ENCODE data around the gene NPR2. TPM values are rescaled to one million over a fixed set of nuclear protein-coding genes. Genes with fewer than 3 reads are reported as not detected.

NPR2 gene
- total and polyA plus RNA-seq, 2 of the 13 experiments (the other 11 are each of a cell fraction or from before 2014, with no cell fraction given), result 7.4 to 9.4 TPM

DNA sequence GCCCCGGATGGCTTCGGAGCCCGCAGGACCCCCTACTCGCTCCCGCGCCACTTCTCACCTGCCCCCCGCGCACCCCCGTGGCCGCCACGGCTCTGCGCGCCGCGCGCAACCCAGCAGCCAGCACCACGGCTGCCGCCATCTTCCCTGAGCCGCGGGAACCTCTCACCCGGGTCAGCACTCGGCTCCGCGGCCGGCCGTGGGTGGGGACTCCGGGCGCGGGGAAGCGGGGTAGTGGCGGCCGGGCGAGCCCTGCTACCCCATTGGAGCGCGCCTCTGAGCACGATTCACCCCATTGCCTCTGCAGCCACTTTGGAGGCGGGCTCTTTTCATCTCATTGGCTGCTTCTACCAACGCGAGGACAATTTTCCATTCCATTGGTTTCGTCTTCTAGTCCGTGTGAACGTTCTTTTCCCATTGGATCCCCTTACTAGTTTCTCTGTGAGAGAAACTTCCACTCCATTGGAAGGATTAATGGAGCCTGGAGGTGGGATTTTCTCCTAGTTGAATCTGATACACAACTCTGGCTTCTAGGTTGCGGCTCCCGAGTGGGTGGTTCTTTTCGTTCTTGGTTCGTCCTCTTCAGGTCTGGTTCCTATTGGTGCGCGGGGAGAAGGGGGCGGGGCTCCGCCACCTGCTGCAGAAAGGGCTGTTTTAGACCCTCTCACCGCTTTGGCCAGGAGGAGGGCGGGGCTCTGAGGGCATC is 23.6 kb downstream of the NPR2 start, which contains the start of gene HINT2 (continued):
- TF ChIP-seq, protein P1, sequence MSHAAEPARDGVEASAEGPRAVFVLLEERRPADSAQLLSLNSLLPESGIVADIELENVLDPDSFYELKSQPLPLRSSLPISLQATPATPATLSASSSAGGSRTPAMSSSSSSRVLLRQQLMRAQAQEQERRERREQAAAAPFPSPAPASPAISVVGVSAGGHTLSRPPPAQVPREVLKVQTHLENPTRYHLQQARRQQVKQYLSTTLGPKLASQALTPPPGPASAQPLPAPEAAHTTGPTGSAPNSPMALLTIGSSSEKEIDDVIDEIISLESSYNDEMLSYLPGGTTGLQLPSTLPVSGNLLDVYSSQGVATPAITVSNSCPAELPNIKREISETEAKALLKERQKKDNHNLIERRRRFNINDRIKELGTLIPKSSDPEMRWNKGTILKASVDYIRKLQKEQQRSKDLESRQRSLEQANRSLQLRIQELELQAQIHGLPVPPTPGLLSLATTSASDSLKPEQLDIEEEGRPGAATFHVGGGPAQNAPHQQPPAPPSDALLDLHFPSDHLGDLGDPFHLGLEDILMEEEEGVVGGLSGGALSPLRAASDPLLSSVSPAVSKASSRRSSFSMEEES (CRISPR knock-in tag; IDR thresholded peaks at IDR 0.05), result no peak
- TF ChIP-seq, protein P2, sequence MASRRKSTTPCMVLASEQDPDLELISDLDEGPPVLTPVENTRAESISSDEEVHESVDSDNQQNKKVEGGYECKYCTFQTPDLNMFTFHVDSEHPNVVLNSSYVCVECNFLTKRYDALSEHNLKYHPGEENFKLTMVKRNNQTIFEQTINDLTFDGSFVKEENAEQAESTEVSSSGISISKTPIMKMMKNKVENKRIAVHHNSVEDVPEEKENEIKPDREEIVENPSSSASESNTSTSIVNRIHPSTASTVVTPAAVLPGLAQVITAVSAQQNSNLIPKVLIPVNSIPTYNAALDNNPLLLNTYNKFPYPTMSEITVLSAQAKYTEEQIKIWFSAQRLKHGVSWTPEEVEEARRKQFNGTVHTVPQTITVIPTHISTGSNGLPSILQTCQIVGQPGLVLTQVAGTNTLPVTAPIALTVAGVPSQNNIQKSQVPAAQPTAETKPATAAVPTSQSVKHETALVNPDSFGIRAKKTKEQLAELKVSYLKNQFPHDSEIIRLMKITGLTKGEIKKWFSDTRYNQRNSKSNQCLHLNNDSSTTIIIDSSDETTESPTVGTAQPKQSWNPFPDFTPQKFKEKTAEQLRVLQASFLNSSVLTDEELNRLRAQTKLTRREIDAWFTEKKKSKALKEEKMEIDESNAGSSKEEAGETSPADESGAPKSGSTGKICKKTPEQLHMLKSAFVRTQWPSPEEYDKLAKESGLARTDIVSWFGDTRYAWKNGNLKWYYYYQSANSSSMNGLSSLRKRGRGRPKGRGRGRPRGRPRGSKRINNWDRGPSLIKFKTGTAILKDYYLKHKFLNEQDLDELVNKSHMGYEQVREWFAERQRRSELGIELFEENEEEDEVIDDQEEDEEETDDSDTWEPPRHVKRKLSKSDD (CRISPR knock-in tag; IDR thresholded peaks at IDR 0.05; ENCODE audit: low read depth), result no peak
- TF ChIP-seq, protein P3, sequence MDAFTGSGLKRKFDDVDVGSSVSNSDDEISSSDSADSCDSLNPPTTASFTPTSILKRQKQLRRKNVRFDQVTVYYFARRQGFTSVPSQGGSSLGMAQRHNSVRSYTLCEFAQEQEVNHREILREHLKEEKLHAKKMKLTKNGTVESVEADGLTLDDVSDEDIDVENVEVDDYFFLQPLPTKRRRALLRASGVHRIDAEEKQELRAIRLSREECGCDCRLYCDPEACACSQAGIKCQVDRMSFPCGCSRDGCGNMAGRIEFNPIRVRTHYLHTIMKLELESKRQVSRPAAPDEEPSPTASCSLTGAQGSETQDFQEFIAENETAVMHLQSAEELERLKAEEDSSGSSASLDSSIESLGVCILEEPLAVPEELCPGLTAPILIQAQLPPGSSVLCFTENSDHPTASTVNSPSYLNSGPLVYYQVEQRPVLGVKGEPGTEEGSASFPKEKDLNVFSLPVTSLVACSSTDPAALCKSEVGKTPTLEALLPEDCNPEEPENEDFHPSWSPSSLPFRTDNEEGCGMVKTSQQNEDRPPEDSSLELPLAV (CRISPR knock-in tag; conservative IDR thresholded peaks at IDR 0.05; ENCODE audit: low read depth), result no peak
- TF ChIP-seq ZNF441 (CRISPR knock-in tag; IDR thresholded peaks at IDR 0.05; ENCODE audit: borderline replicate concordance) (0 out of 2 replicates have a peak, but pooled peaks have one; percentile 44), ZNF879 (CRISPR knock-in tag; IDR thresholded peaks at IDR 0.05) (no peak), ZFX (CRISPR knock-in tag; IDR thresholded peaks at IDR 0.05; ENCODE audit: low read depth) (peak; percentile 59), MED13 (CRISPR knock-in tag; IDR thresholded peaks at IDR 0.05) (0 out of 2 replicates have a peak, but pooled peaks have one; percentile 14), ZNF773 (CRISPR knock-in tag; IDR thresholded peaks at IDR 0.05; ENCODE audit: borderline replicate concordance) (0 out of 2 replicates have a peak, but pooled peaks have one; percentile 19), ZNF33A (CRISPR knock-in tag; IDR thresholded peaks at IDR 0.05; ENCODE audit: borderline replicate concordance) (no peak), ZNF234 (CRISPR knock-in tag; conservative IDR thresholded peaks at IDR 0.05) (no peak), SETDB1 (CRISPR knock-in tag; IDR thresholded peaks at IDR 0.05; ENCODE audit: borderline replicate concordance) (no peak)
- TF ChIP-seq, protein P4, sequence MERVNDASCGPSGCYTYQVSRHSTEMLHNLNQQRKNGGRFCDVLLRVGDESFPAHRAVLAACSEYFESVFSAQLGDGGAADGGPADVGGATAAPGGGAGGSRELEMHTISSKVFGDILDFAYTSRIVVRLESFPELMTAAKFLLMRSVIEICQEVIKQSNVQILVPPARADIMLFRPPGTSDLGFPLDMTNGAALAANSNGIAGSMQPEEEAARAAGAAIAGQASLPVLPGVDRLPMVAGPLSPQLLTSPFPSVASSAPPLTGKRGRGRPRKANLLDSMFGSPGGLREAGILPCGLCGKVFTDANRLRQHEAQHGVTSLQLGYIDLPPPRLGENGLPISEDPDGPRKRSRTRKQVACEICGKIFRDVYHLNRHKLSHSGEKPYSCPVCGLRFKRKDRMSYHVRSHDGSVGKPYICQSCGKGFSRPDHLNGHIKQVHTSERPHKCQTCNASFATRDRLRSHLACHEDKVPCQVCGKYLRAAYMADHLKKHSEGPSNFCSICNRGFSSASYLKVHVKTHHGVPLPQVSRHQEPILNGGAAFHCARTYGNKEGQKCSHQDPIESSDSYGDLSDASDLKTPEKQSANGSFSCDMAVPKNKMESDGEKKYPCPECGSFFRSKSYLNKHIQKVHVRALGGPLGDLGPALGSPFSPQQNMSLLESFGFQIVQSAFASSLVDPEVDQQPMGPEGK (CRISPR knock-in tag; IDR thresholded peaks at IDR 0.05), result no peak
- TF ChIP-seq, protein P5, sequence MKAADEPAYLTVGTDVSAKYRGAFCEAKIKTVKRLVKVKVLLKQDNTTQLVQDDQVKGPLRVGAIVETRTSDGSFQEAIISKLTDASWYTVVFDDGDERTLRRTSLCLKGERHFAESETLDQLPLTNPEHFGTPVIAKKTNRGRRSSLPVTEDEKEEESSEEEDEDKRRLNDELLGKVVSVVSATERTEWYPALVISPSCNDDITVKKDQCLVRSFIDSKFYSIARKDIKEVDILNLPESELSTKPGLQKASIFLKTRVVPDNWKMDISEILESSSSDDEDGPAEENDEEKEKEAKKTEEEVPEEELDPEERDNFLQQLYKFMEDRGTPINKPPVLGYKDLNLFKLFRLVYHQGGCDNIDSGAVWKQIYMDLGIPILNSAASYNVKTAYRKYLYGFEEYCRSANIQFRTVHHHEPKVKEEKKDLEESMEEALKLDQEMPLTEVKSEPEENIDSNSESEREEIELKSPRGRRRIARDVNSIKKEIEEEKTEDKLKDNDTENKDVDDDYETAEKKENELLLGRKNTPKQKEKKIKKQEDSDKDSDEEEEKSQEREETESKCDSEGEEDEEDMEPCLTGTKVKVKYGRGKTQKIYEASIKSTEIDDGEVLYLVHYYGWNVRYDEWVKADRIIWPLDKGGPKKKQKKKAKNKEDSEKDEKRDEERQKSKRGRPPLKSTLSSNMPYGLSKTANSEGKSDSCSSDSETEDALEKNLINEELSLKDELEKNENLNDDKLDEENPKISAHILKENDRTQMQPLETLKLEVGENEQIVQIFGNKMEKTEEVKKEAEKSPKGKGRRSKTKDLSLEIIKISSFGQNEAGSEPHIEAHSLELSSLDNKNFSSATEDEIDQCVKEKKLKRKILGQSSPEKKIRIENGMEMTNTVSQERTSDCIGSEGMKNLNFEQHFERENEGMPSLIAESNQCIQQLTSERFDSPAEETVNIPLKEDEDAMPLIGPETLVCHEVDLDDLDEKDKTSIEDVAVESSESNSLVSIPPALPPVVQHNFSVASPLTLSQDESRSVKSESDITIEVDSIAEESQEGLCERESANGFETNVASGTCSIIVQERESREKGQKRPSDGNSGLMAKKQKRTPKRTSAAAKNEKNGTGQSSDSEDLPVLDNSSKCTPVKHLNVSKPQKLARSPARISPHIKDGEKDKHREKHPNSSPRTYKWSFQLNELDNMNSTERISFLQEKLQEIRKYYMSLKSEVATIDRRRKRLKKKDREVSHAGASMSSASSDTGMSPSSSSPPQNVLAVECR (CRISPR knock-in tag; IDR thresholded peaks at IDR 0.05; ENCODE audit: borderline replicate concordance), result peak; percentile 49
- TF ChIP-seq, protein P6, sequence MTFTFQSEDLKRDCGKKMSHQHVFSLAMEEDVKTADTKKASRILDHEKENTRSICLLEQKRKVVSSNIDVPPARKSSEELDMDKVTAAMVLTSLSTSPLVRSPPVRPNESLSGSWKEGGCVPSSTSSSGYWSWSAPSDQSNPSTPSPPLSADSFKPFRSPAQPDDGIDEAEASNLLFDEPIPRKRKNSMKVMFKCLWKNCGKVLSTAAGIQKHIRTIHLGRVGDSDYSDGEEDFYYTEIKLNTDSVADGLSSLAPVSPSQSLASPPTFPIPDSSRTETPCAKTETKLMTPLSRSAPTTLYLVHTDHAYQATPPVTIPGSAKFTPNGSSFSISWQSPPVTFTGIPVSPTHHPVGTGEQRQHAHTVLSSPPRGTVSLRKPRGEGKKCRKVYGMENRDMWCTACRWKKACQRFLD (CRISPR knock-in tag; IDR thresholded peaks at IDR 0.05; ENCODE audit: borderline replicate concordance), result 0 out of 2 replicates have a peak, but pooled peaks have one; percentile 9
